ENCODE measurements around the gene PDLIM4. TPM values are rescaled to one million over a fixed set of nuclear protein-coding genes. Genes with fewer than 3 reads are reported as not detected.

Gene PDLIM4
- polyA plus RNA-seq, 2 of the 4 experiments (the other 2 are of a cell fraction) = 0.09 TPM; not detected in 1

- no peaks in the 10 kb centered on the region for H3K4me1 ChIP-seq
- DNase-seq (ENCODE audit: low read depth in 1 of 2, low spot score in 1 of 2) (no peak), ATAC-seq (no peak), FAIRE-seq (no peak)
- H3K4me2 ChIP-seq = no peak overlapping the region
- POLR2A ChIA-PET = interaction anchor here (1.5 kb wide), 1 partner anchor 18 kb away, joined by 4 read pairs; the partner anchor contains the start of gene SLC22A4
- CTCF ChIA-PET = interaction anchor here (1.0 to 1.6 kb wide), 5 partner anchors 10 to 33 kb away, joined by 3 to 6 read pairs (median 3); no protein-coding TSS in a partner anchor
- no peaks in the 10 kb centered on the region for H3K9me3 ChIP-seq
- no peak overlapping the region for H3K4me3 ChIP-seq
- TF ChIP-seq REST (IDR thresholded peaks at IDR 0.05) = no peak
- WGBS (ENCODE audit: missing lambda C conversion rate) = 68% methylated on average over 5 of the region's 5 CpGs
- no peak overlapping the region for H3K27ac ChIP-seq
These were observed 18.1 kb downstream of the PDLIM4 start for GRCh38 chr5:132275367-132276220.

GRCh38 chr5:132277256-132277655 lies 19.8 kb downstream of the PDLIM4 start:
- H3K4me3 ChIP-seq = no peak overlapping the region
- 82% methylated on average over 6 of the region's 6 CpGs for WGBS (ENCODE audit: missing lambda C conversion rate)
- no peak overlapping the region for H3K27ac ChIP-seq
- DNase-seq (ENCODE audit: low read depth in 1 of 2, low spot score in 1 of 2) = no peak
- no peaks in the 10 kb centered on the region for H3K9me3 ChIP-seq
- no peaks in the 10 kb centered on the region for H3K4me1 ChIP-seq
- no peak for ATAC-seq
- TF ChIP-seq HMGXB4 (CRISPR knock-in tag; IDR thresholded peaks at IDR 0.05; ENCODE audit: borderline replicate concordance) = no peak
- no peak for TF ChIP-seq RCOR1 (IDR thresholded peaks at IDR 0.05; ENCODE audit: low read depth, low read length)
- TF ChIP-seq CBX2 (IDR thresholded peaks at IDR 0.05; ENCODE audit: borderline replicate concordance, low read depth) = no peak
- no peak for TF ChIP-seq RAD21 (conservative IDR thresholded peaks at IDR 0.05 in 1 of 2, IDR thresholded peaks at IDR 0.05 in 1 of 2)
- no peak for TF ChIP-seq NR3C1 (IDR thresholded peaks at IDR 0.05)
- TF ChIP-seq ELK1 (IDR thresholded peaks at IDR 0.05; ENCODE audit: low read depth, low read length) = no peak
- TF ChIP-seq PHF8 (IDR thresholded peaks at IDR 0.05; ENCODE audit: borderline replicate concordance, low read depth) = no peak
- TF ChIP-seq HEYL (CRISPR knock-in tag; IDR thresholded peaks at IDR 0.05) = no peak
- TF ChIP-seq E2F6 (IDR thresholded peaks at IDR 0.05; ENCODE audit: borderline replicate concordance, low read depth) = no peak
- no peak for FAIRE-seq
- ChIA-PET POLR2A (no interaction called here), CTCF (interaction anchor here (0.6 kb wide), 1 partner anchor 92 kb away, joined by 3 read pairs; the partner anchor contains the start of gene SLC22A5)
- no peak overlapping the region for H3K4me2 ChIP-seq

Measured in A549 (cell line).